Activated T-helper 1 cell treated with Interleukin-2 at 50 U/mL for 16 hours (primary cell): ENCODE measurements around the gene VIPR2.

Experiments
- DNase-seq: peaks from one replicate; pipeline ENCODE4 v3.0.0-alpha.2; 2020; ENCODE audit warnings: low read depth

Gene VIPR2

DNA sequence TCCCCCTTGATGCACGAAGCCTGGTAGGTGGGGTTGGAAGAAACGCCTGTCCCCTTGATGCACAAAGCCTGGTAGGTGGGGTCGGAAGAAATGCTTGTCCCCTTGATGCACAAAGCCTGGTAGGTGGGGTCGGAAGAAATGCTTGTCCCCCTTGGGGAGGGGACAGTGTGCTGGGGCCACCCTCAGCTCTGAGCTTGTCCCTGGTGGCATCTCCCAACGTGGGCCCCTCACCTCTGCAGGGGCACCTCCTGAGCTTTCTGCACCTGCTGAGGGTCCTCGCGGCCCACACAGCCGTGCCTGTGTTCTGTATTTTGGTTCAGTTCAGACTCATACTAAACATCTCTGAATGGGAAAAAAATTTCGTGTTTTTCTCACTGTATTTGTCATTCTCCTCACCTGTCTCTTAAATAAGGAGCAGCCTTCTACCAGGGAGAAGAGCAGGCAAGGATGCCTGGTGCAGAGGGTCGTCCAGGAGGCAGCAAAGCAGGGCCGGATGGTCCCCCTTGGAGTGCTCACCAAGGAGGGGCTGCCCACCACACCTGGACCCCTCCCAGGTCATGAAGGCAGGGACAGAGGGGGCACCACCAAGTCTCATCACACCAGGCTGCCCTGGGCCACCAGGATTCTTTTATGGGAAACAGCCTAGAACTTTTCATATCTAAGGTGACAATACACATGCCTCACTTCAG, 24.7 kb downstream of the VIPR2 start:
- no peak for DNase-seq

DNA sequence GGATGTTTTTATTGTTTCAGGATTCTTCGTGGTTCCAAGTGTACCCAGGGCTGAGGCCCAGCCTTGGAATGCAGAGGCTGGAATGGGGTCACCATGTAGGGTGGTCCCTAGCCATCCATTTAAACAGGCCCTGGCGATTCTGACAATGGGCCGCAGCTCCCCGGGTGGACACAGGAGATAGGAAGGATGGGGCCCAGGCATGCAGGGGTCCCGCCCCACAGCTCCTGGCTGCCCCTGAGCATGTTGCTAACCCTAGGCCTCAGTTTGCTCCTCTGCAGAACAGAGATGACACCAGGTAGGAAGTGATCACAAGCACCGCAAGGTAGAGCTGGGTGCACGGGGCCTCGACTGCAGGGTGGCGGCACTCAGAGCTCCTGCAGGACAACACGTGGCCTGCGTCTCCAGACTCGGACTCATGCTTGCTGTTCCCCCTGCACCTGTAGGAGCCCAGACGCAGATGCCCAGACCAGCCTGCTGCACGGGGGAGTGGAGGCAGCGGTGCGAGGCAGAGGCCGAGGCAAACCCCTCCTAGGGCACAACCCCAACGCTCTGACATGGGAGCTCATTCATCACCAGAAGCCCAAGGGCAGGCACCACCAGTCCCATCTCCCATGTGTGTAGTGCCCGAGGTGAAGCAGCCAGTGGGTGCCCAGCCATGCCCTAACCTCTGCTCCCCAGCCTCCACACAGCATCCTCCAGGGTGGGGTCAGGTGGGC, 25.5 kb downstream of the VIPR2 start:
- no peak for DNase-seq

GRCh38 chr7:159118623-159119022, 26.0 kb downstream of the VIPR2 start:
- DNase-seq: no peak

DNA sequence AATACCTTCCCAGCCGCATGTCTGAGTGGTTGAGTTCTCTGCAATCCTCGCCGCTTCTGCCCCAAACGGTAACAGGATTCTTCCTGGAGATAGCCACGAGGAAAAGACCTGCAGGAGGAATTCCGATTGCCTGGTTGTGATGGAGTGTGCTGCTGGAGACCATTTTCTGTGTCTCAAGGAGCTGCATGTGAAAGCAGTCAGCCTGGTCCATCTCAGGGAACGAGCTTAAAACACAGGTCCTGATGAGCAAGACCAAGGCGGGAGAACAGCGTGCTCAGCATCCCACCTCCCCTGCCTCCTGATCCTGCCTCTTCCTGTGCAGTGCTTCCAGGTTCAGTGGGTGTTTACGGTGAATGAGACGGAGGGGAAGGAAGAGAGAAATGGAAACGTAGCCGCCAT, 26.5 kb downstream of the VIPR2 start:
- no peak for DNase-seq

DNA sequence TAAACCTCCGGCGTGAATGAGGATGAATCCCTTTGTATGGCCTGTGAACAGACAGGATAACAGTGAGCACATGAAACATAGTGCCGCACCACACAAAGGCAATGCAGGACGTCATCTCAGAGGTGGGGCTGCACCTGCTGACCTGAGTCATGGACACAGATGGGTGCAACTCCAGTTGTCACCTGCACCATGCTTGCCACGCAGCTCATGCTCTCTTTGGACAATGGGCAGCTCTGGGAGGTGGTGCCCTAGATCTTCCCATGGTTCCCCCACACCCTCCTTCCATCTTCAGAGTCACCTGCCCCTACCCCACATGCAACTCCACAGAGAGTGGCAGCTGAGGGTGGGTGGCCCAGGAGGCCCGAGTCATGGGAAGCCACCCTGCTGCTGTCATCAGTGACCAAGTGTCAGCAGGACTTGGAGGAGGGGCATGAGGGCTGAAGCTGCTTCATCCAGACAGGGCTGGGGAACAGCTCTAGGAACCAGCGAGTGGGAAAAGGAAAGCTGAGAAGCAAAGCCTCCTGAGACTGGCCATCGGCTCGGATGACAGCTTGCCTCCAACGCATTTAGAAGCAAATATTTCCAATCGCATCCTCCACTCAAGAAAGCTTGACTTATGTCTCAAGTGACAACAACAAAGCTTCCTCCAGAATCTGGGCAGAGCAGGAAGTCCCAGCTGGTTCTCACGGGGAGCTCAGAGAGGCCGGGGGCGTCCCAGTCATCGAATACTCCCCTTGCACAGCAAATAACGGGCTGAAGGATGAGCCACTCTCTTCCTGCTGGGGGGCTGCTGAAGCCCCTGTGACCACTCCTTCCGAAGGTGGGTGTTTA, 27.1 kb downstream of the VIPR2 start:
- DNase-seq: no peak

DNA sequence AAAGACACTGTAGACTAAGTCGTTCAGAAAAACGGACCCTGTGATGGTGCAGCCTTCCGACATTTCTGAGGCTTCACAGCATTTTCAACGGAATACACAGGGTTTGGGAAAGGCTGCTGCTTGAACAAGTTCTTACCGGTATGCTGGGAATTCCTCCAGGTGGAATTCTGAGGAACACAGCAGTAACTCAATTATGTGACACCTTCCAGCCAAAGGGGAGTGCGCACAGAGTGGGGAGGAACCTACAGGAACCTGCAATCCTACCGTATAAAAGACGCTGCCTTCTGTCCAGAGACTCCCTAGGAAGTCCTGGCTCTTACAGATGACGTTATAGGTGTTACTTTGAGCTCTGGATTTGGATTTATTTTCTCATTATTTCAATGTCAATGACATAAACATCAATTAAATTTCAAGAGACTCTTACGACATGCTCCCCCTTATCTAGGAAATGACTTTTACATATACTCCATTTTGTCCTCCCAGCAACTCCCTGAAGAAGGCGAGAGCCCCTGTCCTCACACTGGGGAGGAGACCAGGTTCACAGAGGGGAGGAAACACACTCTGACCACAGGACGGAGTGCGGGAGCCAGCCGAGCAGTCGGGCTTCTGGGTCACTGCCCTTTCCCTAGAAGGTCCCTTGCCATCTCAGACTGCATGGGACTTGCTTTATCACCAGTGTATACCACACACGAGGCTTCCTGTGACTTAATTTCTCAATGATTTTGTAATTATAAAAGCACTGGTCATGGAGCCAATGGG, 27.9 kb downstream of the VIPR2 start:
- no peak for DNase-seq

DNA sequence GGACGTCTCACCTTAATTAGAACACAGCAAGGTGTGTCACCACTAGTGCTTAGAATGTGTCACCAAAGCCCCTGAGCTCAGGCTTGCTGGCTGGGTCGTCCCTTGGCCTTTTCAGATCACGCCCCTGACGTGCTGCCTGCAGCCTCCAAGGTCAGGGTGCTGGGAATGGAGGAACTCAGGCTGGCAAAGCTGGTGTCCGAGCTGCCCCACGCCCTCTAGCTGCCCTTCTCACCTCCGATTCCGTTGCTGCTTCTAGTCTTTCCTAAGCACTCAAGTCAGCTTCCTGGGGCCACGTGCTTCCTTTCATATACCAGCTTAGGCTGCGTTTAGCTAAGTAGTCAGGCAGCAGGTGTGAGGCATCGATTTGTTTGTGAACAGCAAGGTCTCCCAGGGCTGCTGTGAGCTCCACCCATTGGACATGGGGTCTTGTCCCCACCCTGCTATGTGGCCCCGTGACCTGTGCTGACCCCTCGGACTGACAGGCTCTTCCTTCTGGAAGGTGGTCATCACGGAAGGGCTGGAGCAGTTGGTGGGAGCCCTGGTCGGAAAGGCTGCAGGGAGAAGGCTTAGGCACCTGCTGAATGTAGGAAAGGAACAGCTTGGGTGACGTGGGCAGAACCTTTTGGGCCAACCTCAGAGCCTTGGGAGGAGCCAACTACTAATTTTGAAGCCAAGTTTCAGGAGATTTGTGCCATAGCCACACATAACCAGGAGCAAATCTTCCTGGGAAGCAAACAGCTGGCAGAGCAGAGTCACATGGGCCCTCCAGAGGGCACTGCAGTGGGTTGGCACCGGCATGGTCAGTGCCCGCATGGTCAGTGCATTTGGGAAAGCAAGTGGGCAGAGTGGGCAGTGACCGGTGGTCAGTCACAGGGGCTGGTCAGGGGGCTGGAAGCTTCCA, 28.8 kb downstream of the VIPR2 start:
- no peak for DNase-seq

- no peak for DNase-seq
Observed at GRCh38 chr7:159114981-159115380, 29.7 kb downstream of the VIPR2 start.

DNA sequence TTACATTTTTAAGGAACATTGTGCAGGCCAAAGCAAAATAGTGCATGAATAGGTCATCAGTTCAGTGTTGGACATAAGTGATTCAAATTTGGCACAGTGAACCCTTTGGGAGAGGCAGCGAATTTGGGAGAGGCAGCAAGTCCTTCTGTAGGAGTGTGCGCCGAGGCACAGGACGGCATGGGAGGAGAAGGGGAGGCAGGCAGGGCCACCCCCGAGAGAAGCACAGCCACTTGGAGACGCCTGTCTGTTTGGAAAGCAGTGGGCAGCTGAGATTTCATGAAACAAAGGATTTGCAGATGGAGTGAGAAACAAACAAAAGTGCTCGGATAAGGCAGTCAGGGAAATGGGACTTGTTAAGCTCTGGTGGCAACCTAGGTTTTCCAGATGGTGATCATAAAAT, 30.6 kb downstream of the VIPR2 start:
- no peak for DNase-seq

DNA sequence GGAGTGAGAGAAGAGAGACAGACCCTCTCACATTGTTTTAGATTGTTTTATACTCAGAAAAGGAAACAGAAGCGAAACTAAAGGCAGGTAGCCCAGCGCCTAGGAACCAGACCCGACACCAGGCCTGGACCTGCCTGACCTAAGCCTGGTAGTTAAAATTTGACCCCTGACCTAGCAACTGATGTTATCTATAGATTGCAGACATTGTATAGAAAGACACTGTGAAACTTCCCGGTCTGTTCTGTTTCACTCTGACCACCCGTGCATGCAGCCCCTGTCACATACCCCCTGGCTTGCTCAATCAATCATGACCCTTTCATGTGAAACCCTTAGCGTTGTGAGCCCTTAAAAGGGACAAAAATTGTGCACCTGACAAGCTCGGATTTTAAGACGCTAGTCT, 31.6 kb downstream of the VIPR2 start:
- DNase-seq: no peak

DNA sequence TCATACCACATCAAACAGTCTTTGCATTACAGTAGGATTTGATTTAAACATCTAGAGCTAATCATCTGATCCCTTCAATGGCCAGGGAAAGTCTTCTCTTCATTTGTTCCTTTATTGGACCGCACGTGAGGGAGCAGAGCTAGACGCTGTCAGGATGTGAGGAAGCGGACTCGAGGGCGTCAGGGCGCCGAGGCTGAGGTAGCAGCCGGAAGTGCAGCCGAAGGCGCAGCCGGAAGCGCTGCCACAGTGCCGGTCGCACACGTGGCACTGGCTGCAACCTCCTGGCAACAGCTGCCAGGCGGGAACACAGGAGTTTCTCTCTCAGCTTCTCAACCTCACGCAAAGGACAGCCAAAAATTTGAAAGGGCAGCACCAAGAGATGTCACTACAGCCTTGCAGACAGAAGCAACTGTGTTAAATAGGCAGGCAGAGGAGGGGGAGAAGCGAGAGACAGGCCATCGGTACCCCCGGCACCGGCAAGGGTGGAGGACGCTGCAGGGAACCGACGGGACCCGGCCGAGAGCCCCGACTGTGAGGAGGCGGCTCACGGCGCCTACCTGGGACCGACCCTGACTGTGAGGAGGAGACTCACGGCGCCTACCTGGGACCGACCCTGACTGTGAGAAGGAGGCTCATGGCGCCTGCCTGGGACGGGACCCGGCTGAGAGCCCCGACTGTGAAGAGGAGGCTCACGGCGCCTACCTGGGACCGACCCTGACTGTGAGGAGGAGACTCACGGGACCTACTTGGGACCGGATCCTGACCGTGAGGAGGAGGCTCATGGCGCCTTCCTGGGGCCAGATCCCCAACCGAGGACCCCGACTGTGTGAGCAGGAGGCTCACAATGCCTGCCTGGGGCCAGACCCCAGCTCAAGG, 32.3 kb downstream of the VIPR2 start:
- DNase-seq: no peak

DNA sequence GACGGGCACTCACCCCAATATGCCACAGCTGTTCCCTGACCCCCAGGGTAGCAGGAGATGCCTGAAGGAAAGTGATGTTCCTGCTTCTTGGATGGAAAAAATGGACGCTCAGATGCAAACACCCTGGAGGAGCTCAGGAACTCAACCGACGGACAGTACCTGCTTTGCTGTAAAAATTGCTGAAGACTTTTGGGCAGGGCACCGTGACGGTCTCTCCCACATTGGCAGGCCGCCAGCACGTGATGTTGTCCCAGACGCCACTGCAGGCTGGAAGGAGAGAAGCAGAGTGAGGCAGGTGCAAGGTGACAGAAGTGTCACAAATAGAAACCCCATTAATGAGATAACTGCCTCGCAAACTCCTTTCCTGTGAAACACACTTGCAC, 35.0 kb downstream of the VIPR2 start:
- no peak for DNase-seq

DNA sequence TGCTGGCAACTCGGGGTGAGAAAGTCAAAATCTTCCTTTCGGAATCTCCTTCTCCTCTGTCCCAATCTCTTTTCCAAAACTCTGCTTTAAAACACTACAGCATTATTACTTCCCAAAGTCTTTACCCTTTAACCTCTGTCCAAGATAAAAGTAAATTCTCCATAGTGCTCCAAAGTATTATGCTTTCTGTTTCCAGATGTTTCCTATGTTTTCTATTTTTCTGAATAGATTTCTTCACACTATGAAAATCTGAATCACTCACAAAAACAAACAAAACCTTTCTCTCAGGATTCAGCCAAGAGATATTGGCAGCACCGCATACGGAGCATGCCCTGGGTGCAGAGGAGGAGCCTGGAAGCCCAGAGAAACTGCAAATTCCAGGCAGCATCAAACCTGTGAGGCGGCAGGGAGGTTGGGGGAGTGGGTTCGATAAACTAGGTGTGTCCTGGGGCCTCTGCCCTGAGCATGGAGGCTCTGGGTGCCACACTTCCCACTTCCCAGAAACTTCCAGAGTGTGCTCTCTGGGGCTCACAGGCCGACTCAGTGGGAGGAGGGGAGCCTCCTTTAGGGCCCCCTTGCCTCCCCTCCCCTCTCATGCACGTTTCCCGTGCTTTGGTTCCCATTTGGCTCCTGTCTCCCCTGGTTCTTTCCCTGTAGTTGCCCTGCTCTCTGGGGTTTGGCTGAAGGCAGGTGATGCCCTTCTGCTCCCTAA, 35.6 kb downstream of the VIPR2 start:
- DNase-seq: no peak

DNA sequence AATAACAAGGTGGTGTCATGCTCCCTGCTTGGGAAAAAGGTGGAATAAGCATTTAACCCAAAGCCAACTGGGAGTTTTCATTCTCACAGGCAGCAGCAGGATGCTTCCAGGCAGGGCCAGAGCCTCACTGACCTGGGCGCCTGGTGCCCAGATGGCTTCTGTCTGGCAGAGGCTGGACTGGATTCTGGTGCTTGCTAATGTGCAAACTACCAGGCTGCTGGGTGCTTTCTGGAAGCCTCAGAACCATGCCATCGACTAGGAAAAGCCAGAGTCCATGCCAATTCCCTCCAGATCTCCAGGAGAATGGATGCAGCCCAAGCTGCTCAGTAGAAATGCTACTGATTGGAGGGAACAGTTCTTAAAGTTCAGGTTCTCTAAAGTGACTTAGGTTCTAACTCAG, 36.2 kb downstream of the VIPR2 start:
- no peak for DNase-seq

- no peak for DNase-seq
Observed at GRCh38 chr7:159107161-159107892, 37.3 kb downstream of the VIPR2 start.

DNA sequence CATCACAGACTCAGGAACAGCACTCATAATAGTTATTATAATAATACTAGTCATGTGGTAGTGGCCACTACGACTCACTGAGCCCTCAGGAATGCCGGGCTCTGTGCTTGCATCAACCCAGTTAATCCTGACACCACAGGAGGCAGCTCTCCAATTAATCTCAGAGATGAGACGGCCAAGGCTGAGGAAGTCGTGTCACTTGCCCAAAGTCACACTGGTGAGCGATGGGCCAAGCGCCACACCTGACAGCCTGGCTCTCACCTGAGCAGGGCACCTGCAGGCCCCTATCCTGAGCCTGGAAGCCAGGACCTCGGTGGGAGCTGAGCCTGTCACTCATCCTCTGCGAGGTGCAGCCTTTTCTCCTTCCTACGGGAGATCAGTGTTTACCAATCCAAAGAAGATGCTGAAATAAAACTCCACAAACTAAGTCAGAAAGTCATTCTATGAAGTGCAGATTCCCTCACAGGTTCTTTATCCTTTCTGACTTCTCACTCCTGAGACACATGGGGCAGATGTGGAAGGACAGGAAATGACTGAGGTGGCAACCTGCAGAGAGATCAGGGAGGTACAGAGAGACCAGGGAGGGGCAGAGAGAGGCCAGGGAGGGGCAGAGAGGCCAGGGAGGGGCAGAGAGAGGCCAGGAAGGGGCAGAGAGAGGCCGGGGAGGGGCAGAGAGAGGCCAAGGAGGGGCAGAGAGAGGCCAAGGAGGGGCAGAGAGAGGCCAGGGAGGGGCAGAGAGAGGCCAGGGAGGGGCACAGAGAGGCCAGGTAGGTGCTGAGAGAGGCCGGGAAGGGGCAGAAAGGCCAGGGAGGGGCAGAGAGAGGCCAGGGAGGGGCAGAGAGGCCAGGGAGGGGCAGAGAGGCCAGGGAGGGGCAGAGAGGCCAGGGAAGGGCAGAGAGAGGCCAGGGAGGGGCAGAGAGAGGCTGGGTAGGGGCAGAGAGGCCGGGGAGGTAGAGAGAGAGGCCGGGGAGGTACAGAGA, 38.5 kb downstream of the VIPR2 start:
- DNase-seq: no peak

- DNase-seq: no peak
Observed at GRCh38 chr7:159105066-159105780, 39.4 kb downstream of the VIPR2 start.
